H1 (cell line): Measurements from ENCODE around the gene KRTAP12-2. TPM values are rescaled to one million over a fixed set of nuclear protein-coding genes. Genes with fewer than 3 reads are reported as not detected.

Source experiments
- CTCF ChIA-PET: fragments of 300-600 bp; sonication (Branson Sonifier 250); formaldehyde crosslinking; loops from one replicate; lab custom pipeline; 2021; ENCODE audit not compliant: partially characterized antibody; lab: Charles Lee
- POLR2A ChIA-PET: fragments of 300-600 bp; sonication (Branson Sonifier 250); formaldehyde crosslinking; loops from one replicate; lab custom pipeline; 2021; ENCODE audit warnings: inconsistent platforms; ENCODE audit not compliant: partially characterized antibody; lab: Charles Lee
- DNase-seq, 2 experiments: peaks; one replicate each; pipeline versions ENCODE4 v3.0.0 to v3.0.0-alpha.2; 2010 to 2022; ENCODE audit warnings: low spot score in 2 of 2, low read depth in 1 of 2, mixed read lengths in 1 of 2
- FAIRE-seq: peaks from 2 replicates; lab custom pipeline; 2011; peaks lifted over from hg19 to GRCh38; lab: Jason Lieb, UNC
- H2AFZ ChIP-seq: 2 replicates; pipeline ENCODE4 v1.8.1; 2012; ENCODE audit warnings: low read length, inconsistent platforms
- H2AK5ac ChIP-seq: 2 replicates; pipeline ENCODE4 v1.6.1; 2013; ENCODE audit warnings: low read depth, low read length
- H2BK120ac ChIP-seq: replicated peaks from 2 replicates; pipeline ENCODE3; 2013; ENCODE audit warnings: low read depth, low read length, inconsistent platforms
- H2BK12ac ChIP-seq: 2 replicates; pipeline ENCODE4 v1.6.1; 2013; ENCODE audit warnings: low read depth, low read length
- H2BK15ac ChIP-seq: 2 replicates; pipeline ENCODE4 v1.6.1; 2013; ENCODE audit warnings: low read length
- H2BK20ac ChIP-seq: 2 replicates; pipeline ENCODE4 v1.6.1; 2013; ENCODE audit warnings: low read length
- H2BK5ac ChIP-seq: 2 replicates; pipeline ENCODE4 v1.6.1; 2013; ENCODE audit warnings: low read depth, low read length
- H3K14ac ChIP-seq: 2 replicates; pipeline ENCODE4 v1.6.1; 2013; ENCODE audit warnings: inconsistent platforms; ENCODE audit not compliant: insufficient read length
- H3K18ac ChIP-seq: 2 replicates; pipeline ENCODE4 v1.6.1; 2013; ENCODE audit warnings: low read length; ENCODE audit errors: extremely low read depth
- H3K23ac ChIP-seq: 2 replicates; pipeline ENCODE4 v1.6.1; 2013; ENCODE audit warnings: inconsistent platforms; ENCODE audit not compliant: insufficient read length
- H3K23me2 ChIP-seq: 2 replicates; pipeline ENCODE4 v1.6.1; 2013; ENCODE audit warnings: low read depth, low read length
- H3K27ac ChIP-seq: 2 replicates; pipeline ENCODE4 v1.6.1; 2011; ENCODE audit warnings: low read depth, low read length, inconsistent platforms
- H3K27me3 ChIP-seq, 4 experiments: replicated peaks in 1 of 4; 1 replicate in 1 of 4; 2 replicates in 3 of 4; pipeline versions ENCODE4 v1.6.1 to v1.8.1; 2011 to 2013; ENCODE audit warnings: low read length in 3 of 4, mild to moderate bottlenecking in 3 of 4, inconsistent platforms in 2 of 4, mixed read lengths in 2 of 4, moderate library complexity in 1 of 4; ENCODE audit not compliant: control insufficient read depth in 3 of 4, insufficient read depth in 3 of 4; ENCODE audit errors: extremely low read depth in 1 of 4
- H3K36me3 ChIP-seq, 4 experiments: 2 replicates each; pipeline versions ENCODE4 v1.6.1 to v1.8.1; 2011 to 2013; ENCODE audit warnings: mild to moderate bottlenecking in 4 of 4, low read length in 3 of 4, moderate library complexity in 2 of 4, control low read depth in 1 of 4, inconsistent platforms in 1 of 4; ENCODE audit not compliant: insufficient read depth in 4 of 4, control insufficient read depth in 2 of 4
- H3K4ac ChIP-seq: replicated peaks from 2 replicates; pipeline ENCODE3; 2013; ENCODE audit warnings: low read length, low read depth, mixed read lengths, inconsistent platforms; ENCODE audit not compliant: insufficient read length
- H3K4me1 ChIP-seq, 4 experiments: replicated peaks in 1 of 4; 1 replicate in 1 of 4; 2 replicates in 3 of 4; pipeline versions ENCODE4 v1.6.1 to v1.8.1; 2011 to 2013; ENCODE audit warnings: low read length in 3 of 4, inconsistent platforms in 2 of 4, mixed read lengths in 1 of 4; ENCODE audit not compliant: insufficient read depth in 4 of 4, control insufficient read depth in 3 of 4
- H3K4me2 ChIP-seq, 2 experiments: 2 replicates each; pipeline versions ENCODE4 v1.6.1 to v1.8.1; 2011 to 2013; ENCODE audit warnings: low read depth in 2 of 2, low read length in 2 of 2, control low read depth in 1 of 2, inconsistent platforms in 1 of 2, mild to moderate bottlenecking in 1 of 2; ENCODE audit not compliant: insufficient read depth in 1 of 2
- H3K4me3 ChIP-seq, 4 experiments: fragments of 200-600, 300-600 bp in 1 of 4; sonication (generic), shearing (Covaris generic), sonication (Bioruptor Twin) in 1 of 4; 2 replicates each; pipeline versions ENCODE4 v1.5.1 to v1.8.1; 2011 to 2016; ENCODE audit warnings: low read length in 4 of 4, low read depth in 3 of 4, control low read depth in 2 of 4, inconsistent platforms in 2 of 4, mild to moderate bottlenecking in 2 of 4, mixed read lengths in 1 of 4, moderate library complexity in 1 of 4; ENCODE audit not compliant: insufficient read depth in 2 of 4; ENCODE audit errors: extremely low read depth in 1 of 4
- H3K56ac ChIP-seq: replicated peaks from 2 replicates; pipeline ENCODE3; 2013; ENCODE audit warnings: low read depth, mild to moderate bottlenecking, mixed read lengths, low read length, inconsistent platforms; ENCODE audit not compliant: insufficient read length
- H3K79me1 ChIP-seq: 2 replicates; pipeline ENCODE4 v1.6.1; 2013; ENCODE audit warnings: low read depth, low read length, control low read depth
- H3K79me2 ChIP-seq, 2 experiments: 2 replicates each; pipeline versions ENCODE4 v1.6.1 to v1.8.1; 2012 to 2013; ENCODE audit warnings: low read length in 2 of 2, mild to moderate bottlenecking in 2 of 2, inconsistent platforms in 1 of 2; ENCODE audit not compliant: insufficient read depth in 2 of 2, control insufficient read depth in 1 of 2
- H3K9ac ChIP-seq, 4 experiments: replicated peaks in 1 of 4; 1 replicate in 1 of 4; 2 replicates in 3 of 4; pipeline versions ENCODE4 v1.6.1 to v1.8.1; 2011 to 2013; ENCODE audit warnings: low read depth in 3 of 4, low read length in 3 of 4, control low read depth in 2 of 4, mild to moderate bottlenecking in 2 of 4, moderate library complexity in 2 of 4, inconsistent platforms in 1 of 4; ENCODE audit errors: extremely low read depth in 1 of 4
- H3K9me3 ChIP-seq, 2 experiments: 2 replicates each; pipeline versions ENCODE4 v1.6.1 to v1.8.1; 2012 to 2013; ENCODE audit warnings: mild to moderate bottlenecking in 2 of 2, moderate library complexity in 2 of 2, control low read depth in 1 of 2, inconsistent platforms in 1 of 2, low read depth in 1 of 2, low read length in 1 of 2, mixed read lengths in 1 of 2; ENCODE audit not compliant: insufficient read depth in 2 of 2
- H4K20me1 ChIP-seq, 2 experiments: replicated peaks in 1 of 2; 2 replicates each; pipeline versions ENCODE3 to v1.8.1; 2011 to 2013; ENCODE audit warnings: inconsistent platforms in 2 of 2, low read length in 2 of 2, mild to moderate bottlenecking in 1 of 2; ENCODE audit not compliant: insufficient read depth in 2 of 2, control insufficient read depth in 1 of 2
- H4K5ac ChIP-seq: 2 replicates; pipeline ENCODE4 v1.6.1; 2013; ENCODE audit warnings: low read length, low read depth, mixed read lengths, inconsistent platforms; ENCODE audit not compliant: insufficient read length
- H4K8ac ChIP-seq: 2 replicates; pipeline ENCODE4 v1.8.0; 2013; ENCODE audit warnings: mild to moderate bottlenecking, moderate library complexity, low read length, inconsistent platforms; ENCODE audit not compliant: insufficient read depth; ENCODE audit errors: extremely low read depth
- H4K91ac ChIP-seq: replicated peaks from 2 replicates; pipeline ENCODE3; 2013; ENCODE audit warnings: low read length, mixed read lengths, inconsistent platforms; ENCODE audit not compliant: insufficient read length
- ZNF274 ChIP-seq: IDR thresholded peaks from 2 replicates; pipeline ENCODE4 v1.7.0; 2012; ENCODE audit warnings: low read length, borderline replicate concordance; ENCODE audit errors: extremely low read depth
- WGBS, 2 experiments: shearing (Covaris generic) in 1 of 2; methylation state at CpG; one replicate each; pipeline versions ENCODE4 v1.1.6 to v1.1.7; 2013 to 2015; ENCODE audit warnings: low lambda C conversion rate in 2 of 2, mixed read lengths in 2 of 2, inconsistent platforms in 1 of 2, low coverage in 1 of 2, missing lambda C conversion rate in 1 of 2; ENCODE audit not compliant: insufficient replicate concordance in 2 of 2, insufficient coverage in 1 of 2, insufficient read length in 1 of 2; ENCODE audit errors: extremely low coverage in 1 of 2, missing lambda C conversion rate in 1 of 2; 5-methylcytosine and 5-hydroxymethylcytosine counted together
- polyA plus RNA-seq, 7 experiments: library from polyadenylated mRNA; depleted of rRNA in 3 of 7; stranded (reverse) in 5 of 7; unstranded in 2 of 7; fragments of >200 nt in 5 of 7; fragments of 200-250 nt in 2 of 7; gene quantifications; 1 replicate in 5 of 7; 2 replicates in 1 of 7; 4 replicates in 1 of 7; pipeline versions ENCODE4 v1.2.1 to v1.2.3, GENCODE V29; 2011 to 2013; ENCODE audit warnings: missing spikeins in 2 of 7, mixed read lengths in 2 of 7
- total RNA-seq: library from RNA; stranded (reverse); fragmentation: NEBNext Ultra II Directional; extraction: Animal tissue kit (Norgen Biotek cat#: 25700); gene quantifications from 2 replicates; pipeline ENCODE4 v1.2.1, GENCODE V29; 2021
- TF ChIP-seq, protein P1 (sequence below): IDR thresholded peaks from 2 replicates; pipeline ENCODE4 v1.6.1; 2012; ENCODE audit warnings: inconsistent platforms
- TF ChIP-seq, protein P2 (sequence below): IDR thresholded peaks from 2 replicates; pipeline ENCODE4 v1.6.1; 2012; ENCODE audit warnings: inconsistent platforms

KRTAP12-2 gene
- total and polyA plus RNA-seq, 2 of the 8 experiments (the other 6 are each of a cell fraction or from before 2014, with no cell fraction given): 0.50 TPM; not detected in 1

DNA sequence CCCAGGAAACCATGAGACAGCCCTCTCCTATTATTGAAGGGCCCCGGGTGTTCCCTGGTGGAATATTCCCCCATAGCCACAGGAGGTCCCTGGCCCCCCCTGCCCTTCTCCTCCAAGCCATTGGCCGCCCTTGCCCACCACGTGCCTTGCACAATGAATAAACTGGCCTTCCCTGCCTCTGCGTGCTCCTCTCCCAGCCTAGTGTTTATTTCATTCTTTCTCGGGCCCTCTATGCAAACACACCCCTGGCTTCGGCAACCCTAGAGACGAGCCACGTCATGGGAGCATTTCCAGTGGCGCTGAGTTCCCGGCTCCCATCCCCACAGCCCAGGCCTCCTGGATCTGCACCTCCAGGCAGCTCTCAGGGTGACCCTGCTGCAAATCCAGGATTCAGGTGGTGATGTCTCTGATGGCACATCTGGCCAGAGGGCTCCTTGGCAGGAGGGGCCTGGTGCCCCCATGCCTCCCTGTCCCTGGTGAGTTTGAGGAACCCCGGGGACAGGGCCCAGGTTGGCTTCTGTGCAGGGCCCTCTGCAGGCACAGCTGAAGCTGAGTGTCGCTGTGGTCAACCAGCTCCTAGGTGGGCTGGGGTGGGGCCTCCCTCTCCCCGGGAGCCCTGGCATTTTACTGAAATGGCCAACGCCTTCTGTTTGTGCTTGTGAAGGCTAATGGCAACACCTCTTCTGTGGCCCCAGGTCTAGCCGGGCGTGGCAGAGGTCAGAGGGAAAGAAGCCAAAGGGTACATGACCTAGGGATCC, 36.4 kb upstream of the KRTAP12-2 start:
- Histone ChIP-seq H3K27me3 (peaks cover 0 to 18% (median 13%) of the 10 kb centered on the region in 4 experiments; a peak in 5 of 7 replicates), H4K8ac (no peak overlapping the region; the same call in 1 of the 2 replicates), H3K79me2 (no peaks in the 10 kb centered on the region), H3K23ac (no peak overlapping the region), H3K14ac (no peak overlapping the region), H3K9ac (no peak overlapping the region; a peak in 1 of 7 replicates), H3K56ac (peak overlapping the region; percentile 79), H4K20me1 (peaks cover 0 to 4% of the 10 kb centered on the region in 2 experiments), H2AFZ (no peak overlapping the region), H2BK120ac (peak overlapping the region; percentile 47), H2BK12ac (peak overlapping the region; percentile 95), H2AK5ac (peak overlapping the region; percentile 96), H3K27ac (0 out of 2 replicates have a peak overlapping the region, but pooled peaks have one; percentile 14), H4K91ac (peak overlapping the region; percentile 99), H3K79me1 (peaks cover 3% of the 10 kb centered on the region; the same call in 1 of the 2 replicates), H3K4me1 (peaks cover 3 to 53% (median 44%) of the 10 kb centered on the region in 4 experiments), H3K23me2 (peaks cover 19% of the 10 kb centered on the region), H4K5ac (peak overlapping the region; percentile 18), H3K18ac (peak overlapping the region; percentile 90), H3K36me3 (no peaks in the 10 kb centered on the region), H2BK20ac (peak overlapping the region; percentile 98), H3K4me3 (no peak overlapping the region), H3K4me2 (peak overlapping the region; percentile 58 to 77; a peak in 3 of 4 replicates), H2BK15ac (peak overlapping the region; percentile 99; the same call in 1 of the 2 replicates), H3K4ac (peak overlapping the region; percentile 95), H2BK5ac (peak overlapping the region; percentile 90; the same call in 1 of the 2 replicates), H3K9me3 (no peaks in the 10 kb centered on the region)
- no peak for DNase-seq
- no peak for FAIRE-seq
- TF ChIP-seq, protein P1, sequence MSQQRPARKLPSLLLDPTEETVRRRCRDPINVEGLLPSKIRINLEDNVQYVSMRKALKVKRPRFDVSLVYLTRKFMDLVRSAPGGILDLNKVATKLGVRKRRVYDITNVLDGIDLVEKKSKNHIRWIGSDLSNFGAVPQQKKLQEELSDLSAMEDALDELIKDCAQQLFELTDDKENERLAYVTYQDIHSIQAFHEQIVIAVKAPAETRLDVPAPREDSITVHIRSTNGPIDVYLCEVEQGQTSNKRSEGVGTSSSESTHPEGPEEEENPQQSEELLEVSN: 0 out of 2 replicates have a peak, but pooled peaks have one; percentile 28
- TF ChIP-seq, protein P2, sequence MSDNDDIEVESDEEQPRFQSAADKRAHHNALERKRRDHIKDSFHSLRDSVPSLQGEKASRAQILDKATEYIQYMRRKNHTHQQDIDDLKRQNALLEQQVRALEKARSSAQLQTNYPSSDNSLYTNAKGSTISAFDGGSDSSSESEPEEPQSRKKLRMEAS: peak; percentile 73
- TF ChIP-seq ZNF274: no peak
- 70% methylated on average over 16 of the region's 16 CpGs; no CpG with 5 or more reads in 1 of the 2 experiments for WGBS, 2 experiments
- POLR2A ChIA-PET: interaction anchor here (1.1 to 2.8 kb wide), 5 partner anchors 16 to 98 kb away, joined by 3 to 7 read pairs (median 4); partner anchors contain the start of gene UBE2G2
- CTCF ChIA-PET: interaction anchor here (0.8 to 3.6 kb wide), 7 partner anchors 10 to 213 kb away, joined by 3 to 14 read pairs (median 4); no protein-coding TSS in a partner anchor
